Fibroblast of upper back skin (primary cell): ENCODE results near the gene PKNOX2.

Experiments
- DNase-seq: peaks from one replicate; pipeline ENCODE4 v3.0.0-alpha.2; 2013

The PKNOX2 gene

DNA sequence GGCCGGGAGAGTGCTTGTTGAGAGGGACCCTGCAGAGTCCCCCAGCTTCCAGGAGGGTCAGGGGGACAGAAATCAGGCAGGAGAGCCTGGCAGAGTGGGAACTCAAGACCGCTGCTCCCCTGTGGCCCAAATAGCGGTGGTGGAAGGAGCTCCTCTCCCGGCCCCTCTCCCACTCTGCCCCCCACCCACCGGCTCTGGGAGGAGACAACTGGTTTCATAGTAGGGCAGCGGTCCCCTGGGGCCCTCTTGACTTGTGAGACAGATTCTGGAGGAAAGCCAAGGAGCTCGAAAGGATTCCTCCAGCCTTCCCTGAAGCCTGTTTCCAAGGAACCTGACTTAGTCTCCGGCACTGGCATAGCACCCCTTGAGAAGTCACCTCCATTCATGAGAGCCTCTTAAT, 10.1 kb downstream of the PKNOX2 start:
- no peak for DNase-seq

DNA sequence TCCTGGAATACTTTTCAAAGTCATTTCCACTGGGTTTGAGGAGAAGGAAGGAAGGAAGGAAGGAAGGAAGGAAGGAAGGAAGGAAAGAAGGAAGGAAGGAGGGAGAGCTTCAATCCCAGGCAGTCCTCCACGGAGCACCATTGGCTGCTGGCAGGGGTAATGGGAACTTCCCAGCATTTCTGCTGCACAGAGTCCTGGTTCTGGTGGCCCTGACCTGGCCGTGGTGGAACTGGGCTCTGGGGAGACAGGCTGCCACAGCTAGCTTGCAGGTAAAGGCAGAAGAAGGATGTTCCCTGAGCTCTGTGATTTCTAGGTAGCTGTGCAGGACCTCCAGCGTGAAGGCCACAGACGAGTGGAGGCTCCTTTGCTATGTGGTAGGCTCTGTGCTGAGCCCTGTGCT, 10.6 kb downstream of the PKNOX2 start:
- DNase-seq: no peak

DNA sequence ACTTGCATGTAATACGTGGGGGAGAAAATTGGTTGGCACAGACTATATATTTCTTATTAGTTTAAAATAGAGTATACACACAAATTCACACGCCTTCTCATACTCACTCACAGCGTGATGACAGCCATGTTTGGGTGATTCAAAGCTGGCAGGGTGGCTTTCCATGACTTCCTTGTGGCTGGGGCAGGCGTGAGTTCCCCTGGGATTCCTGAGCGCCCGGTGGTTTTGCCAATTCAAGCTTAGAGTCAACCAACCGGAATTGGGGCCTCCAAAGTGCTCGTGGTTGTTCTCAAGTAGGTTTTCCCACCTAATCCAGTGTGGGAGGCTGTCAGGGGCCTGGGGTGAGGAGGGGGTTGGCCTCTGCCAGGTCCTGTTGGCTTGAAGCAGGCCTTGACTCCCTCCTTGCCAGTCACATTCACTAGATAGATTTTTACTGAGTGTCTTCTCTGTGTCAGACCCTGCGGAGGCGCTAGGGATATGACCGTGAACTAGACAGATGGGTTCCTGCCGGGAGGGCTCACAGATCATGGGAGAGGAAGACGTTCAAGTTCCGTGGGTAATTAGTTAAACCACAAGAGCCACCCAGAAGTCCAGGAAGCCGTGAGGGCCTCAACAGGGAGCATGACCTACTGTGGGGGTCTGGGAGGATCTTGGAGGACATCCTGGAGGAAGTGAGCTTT, 11.5 kb downstream of the PKNOX2 start:
- DNase-seq: no peak

DNA sequence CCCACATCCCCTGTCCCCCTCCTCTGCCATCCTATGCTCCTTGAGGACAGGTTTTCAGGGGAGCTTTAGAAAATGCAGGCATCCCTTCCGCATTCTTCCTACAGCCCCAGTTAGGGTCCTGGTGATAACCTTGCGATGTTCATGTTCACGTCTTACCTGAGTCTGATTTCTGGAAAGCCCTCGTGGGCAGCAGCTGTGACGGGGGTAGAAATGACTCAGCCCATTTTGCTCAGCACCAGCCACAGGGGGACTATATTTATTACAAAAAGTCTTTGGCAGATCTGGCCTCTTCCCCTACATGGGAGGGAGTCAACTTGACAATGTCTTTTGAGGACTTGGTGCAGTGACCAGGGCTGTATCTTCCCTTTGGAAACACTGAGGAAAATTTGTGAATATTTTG, 12.3 kb downstream of the PKNOX2 start:
- DNase-seq: no peak

DNA sequence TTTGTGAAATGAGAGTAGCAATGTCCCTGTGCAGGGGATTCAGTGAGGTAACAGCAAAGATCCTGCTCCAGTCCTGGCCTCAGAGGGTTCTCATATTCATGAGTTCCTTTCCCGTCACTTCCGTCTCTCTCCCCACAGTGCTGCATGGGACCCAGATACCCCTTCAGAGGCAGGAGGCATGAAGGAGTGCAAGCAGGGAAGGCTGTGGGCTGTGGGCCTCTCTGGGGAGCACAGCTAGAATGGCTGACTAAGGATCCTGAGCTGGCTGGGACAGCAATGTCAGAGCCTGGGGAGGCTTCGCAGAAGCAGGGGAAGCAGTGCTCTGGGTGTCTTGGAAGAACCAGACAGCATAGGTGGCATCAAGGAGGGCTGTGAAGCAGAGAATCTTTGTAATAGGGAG, 13.0 kb downstream of the PKNOX2 start:
- no peak for DNase-seq

DNA sequence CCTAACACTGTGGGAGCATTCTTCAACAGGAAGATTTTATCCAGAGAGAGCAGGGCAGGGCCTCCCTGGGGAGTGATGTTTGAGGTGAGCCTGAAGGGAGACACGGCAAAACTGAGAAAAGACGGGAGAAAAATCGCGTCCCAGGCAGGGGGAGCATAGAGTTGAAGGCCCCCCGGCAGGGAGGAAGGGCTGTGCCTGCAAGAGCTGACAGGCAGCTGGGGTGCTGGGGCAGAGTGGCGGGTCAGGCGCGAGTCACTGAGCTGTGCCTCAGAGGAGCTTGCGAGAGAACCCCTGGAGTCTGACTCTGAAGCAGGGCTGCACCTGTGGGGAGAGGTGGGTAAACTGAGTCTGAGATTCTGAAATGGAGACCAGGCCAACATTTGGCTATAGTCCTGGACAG, 14.8 kb downstream of the PKNOX2 start:
- DNase-seq: no peak

DNA sequence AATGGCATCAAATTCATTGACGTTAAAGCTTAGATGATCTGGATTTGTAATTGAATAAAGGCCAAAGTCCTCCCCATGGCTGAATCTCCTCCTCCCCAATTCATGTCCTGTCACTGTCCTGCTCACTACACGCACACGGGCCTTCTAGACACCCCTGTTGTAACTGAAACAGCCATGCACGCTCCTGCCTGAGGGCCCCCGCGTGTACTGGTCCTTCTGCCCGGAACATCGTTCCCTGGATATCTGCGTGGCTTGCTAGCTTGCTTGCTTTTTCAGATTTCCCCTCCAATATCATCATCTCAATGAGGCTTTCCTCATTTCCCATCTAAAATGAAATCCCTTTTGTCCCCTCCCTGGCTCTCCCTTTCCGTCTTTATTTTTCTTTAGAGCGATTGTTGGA, 15.3 kb downstream of the PKNOX2 start:
- DNase-seq: no peak

DNA sequence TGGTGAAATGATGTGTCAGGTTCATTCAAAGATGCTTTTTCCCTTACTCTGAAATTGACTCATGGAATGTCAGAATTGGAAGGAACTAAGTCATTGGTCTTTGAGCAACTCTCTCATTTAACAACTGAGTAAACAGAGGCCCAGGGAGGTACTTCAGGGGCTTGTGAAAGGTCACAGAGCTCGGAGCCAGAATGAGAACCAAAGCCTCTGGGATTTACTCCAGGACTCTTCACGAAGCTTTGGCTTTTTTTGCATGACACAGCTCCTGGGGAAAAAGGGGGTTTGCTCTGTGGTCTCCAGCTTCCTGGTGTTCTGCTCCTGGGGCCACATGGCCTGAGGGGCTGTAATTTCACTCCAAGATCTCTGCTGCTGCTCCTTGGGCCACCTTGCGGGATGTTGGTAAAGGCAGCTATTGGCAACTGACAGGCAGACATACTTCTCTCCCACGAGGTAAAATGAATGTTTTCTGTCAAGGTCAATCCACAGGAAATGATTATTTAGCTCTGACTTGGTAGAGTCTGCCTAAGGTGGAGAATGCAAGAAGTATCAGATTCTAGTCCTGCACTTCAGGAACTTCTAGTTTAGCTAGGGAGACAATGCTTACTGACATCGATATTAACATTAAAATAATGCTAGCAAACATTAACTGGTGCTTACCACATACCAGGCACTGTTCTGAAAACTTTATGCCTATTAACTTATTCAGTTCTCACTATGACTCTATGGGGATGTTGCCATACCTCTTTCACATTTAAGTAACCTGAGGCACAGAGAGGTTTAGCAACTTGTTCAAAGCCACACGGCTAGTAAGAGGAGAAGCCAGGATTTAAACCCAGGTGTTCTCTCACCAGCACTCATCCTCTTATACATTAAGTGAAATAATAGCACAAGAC, 16.1 kb downstream of the PKNOX2 start:
- peak; percentile 25 for DNase-seq

DNA sequence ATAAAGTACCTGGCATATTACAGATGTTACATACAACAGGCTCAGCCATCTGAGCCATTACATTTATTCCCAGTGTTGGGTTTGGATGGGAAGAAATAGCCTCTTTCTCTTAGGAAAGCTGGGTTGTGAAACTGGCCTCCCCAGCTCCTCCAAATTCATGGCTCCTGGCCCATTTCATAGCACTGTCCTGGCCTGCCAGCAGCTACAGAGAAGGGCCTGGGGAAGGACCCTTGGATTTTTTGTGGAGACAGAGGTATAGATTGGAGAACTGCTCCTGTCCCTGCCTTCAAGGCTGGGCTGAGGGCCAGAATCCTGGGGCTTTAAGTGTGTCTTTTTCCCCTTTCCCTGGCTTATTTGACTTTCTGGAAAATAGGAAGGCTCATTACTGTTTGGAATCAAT, 18.0 kb downstream of the PKNOX2 start:
- DNase-seq: no peak

DNA sequence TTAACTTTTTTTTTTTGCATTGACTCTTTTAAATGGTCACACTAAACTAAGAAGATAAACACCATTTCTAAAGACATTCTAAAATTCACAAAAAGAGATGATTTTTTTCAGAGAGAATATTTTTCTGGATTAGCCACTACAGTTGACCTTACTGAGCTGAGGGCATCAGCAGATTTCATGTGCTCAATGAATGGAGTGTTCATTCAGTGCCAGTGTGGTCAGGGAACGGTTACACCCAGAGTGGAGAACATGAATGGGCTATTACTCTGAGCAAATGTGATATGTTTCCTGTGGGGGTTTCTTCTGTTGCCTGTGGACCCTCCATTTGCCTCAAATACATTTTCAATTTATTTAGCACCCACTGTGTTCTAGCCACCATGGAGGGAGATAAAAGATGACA, 19.1 kb downstream of the PKNOX2 start:
- DNase-seq: no peak

DNA sequence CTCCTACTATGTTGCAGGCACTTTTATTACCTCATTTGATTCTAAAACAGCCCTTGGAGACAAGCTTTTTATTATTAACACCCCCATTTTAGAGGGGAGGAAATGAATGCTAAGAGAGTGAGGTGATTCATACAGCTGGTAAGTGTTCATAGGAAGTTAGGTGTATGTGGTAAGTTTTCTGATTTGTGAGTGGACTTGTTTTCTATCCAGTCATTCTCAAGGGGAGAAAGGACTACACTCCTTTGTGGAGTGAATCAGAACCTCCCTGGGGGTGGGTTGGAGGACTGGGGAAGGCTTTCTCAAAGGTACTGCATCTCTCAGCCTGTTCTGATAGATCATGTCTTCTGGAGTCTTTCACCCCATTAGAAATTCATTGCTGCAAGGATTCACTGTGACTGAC, 23.5 kb downstream of the PKNOX2 start:
- DNase-seq: peak; percentile 17

DNA sequence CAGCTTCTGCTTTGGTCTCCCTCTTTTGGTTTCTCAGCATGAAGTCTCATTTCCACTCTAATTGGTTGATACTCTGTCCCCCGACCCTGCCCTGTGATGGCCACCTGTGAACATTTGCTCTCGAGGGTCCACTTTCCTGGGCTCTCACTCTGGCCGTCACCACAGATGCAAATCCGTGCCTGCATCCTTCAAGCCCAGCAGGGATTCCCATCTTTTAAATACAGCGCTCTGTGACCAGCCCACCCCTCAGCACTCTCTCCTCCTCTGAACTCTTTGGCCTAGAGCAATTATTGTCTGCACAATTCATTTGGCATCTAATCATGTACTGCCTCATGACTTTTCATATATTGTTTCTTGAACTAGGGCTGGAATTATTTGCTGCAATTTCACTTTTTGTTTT, 26.0 kb downstream of the PKNOX2 start:
- no peak for DNase-seq

DNA sequence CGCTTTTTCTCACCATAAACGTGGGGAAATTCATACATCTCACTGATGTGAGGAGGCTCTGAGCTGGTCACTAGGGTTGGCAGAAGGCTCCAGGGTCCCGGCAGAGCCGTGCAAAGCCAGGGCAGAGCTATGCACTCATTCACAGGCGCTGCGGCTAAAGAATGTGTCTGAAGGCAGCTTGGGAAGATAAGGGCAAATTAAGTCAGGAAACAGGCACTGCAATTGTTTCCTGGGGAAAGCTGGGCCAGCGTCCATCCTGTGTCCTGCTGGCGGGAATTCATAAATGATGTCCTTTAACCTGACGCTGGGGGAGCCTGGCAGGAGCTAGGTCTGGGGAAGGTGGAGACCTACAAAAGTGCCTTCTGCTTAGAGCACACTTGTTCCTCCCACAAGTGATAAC, 27.6 kb downstream of the PKNOX2 start:
- DNase-seq: no peak

DNA sequence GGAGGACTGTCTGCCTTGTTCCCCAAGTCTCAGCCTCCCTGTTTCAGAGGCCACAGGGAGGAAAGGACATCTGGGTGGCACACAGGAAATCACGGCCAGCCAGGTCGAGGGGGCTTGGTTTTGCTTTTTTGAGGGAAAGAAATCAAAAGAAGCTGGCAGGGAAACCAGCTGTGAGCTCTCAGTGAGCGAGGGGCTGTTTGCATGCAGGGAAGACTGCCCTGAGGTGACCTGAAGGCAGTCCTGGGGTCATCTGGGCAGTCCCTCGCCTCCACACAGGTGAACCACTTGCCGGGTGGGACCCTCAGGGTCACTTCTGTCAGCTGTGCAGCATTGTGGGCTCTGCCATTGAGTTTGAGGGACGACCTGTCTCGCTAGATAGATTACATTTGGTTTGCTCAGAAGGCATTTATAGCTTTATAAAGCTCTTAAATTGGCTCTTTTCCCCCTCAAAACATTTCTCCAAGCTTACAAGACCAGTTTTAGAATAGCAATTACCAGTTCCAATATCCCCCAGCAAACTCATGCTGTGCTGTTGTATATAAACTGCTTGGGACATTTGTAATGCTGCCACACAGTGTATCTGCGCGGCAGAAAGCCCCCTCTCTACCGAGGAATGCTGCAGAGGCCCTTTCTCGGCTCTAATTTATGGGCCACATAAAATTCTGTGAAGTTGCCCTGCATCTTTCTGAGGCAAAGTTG, 28.3 kb downstream of the PKNOX2 start:
- DNase-seq: no peak

DNA sequence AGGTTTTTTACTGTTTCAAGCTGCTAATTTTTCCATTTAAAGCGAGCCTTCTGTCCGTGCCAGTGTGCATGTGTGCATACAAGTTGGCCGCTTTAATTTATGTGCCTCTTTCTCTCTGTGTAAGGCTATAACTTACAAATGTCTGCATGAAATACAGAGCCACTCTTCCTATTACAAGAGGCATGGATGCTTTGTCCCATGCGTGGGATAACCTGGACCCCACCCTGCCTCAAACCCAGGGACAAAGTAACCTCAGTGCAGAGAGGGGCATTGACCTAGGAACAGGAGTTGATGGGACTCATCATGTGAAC, 28.8 kb downstream of the PKNOX2 start:
- no peak for DNase-seq

DNA sequence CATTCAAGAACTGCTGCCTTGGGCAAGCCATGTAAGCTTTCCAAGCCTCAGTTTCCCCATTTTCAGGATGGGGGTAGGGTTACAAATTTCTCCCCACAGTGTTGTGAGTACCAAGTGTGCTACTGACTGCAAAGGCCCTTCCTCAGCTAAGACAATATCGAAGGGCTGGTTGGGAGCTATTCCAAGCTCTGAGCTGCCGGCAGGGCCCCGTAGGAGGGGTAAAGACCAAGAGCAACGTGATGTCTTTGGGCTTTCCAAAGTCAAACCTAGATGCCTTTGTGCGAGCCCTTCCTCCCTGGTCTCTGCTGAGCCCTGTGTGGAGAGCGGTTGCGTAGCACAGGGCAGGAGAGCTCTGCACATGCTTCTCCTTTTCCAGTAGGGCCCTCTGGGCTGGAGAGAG, 29.3 kb downstream of the PKNOX2 start:
- no peak for DNase-seq

DNA sequence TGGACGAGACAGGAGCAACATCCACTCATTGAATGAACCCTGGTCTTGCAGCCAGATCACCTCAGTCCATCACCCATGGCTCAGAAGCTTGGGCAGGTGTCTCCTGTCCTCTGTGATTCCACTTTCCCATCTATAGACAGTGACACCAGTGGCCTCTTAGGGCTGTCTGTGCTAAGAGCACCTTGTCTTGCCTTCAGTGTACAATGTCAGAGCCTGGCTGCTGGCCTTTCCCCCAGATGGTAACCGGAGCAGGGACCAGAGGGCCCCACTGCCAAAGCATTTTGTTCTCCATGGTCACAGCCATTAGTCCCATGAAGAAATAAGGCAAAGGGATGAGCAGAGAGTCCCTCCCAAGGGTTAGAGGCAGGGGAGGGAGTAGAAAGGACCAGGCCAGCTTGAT, 35.4 kb downstream of the PKNOX2 start:
- DNase-seq: no peak

DNA sequence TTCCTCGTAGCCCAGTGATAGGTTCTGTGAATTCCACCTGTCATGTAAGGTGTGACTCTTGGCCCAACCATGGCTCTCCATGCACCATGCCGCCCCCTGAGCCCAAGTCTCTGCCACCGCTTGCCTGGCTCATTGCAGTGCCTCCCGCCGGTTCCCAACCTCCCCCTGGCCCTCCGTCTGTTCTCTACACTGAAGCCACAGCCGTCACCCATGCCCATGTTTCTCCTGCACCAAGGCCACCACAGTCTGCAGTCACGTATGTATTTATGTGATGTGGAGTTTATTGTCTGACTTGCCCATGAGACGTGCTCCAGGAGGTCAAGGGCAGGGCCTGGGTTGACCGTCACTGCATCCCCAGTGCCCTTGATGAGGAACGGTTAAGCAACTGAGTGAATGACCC, 35.9 kb downstream of the PKNOX2 start:
- no peak for DNase-seq

DNA sequence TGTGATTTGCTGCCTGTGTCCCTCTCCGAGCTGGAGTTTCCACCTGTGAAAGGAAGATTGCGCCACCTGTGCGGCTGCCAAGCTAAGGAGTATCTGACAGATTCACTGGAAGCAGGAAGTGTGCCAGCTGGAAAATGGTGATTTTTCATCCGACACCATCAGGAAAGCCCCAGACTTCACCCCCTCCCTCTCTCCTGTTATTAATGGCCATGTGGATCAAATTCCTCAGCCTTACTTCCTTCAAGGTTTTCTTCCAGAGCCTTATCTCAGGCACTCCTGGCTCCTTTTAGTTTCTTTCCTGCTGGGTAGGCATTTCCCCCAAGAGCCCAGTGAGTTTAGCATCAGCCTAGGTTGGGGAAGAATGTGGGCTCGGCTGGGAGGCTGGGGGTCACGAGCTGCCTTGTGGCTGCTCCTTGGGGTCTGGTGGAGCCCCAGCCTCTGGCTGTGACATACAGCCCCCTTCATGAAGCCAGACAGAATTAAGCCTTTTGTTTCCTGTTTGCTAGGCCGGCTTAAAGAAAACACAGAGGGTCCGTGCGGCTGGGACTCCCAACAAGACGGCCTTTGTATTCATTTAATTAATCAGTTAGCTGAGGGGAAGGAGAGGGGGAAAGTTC, 37.1 kb downstream of the PKNOX2 start:
- peak; percentile 48 for DNase-seq

DNA sequence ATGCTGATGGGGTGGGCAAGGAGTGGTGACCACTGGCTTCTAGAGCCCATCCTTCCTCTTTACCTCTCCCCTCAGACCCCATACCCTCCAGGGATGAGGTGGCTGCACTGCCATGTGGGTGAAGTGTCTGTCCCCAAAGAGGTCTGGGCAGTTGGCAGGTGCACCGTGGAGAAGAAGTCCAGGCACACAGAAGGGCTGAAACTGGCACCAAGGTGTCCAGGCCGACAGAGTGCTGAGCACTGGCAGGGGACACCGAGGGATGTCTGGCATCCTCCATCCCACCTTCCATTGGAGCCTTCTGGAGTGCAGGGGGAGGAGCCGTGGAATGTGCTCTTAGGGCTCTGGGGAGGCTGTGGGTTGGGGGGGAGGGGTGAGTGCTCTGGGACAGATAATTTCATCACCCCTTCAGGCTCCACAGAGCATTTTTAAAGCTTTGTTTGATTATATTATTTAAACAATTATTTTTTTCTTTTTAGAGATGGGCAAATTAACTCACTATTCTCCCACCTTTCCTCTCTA, 37.9 kb downstream of the PKNOX2 start:
- peak; percentile 39 for DNase-seq

DNA sequence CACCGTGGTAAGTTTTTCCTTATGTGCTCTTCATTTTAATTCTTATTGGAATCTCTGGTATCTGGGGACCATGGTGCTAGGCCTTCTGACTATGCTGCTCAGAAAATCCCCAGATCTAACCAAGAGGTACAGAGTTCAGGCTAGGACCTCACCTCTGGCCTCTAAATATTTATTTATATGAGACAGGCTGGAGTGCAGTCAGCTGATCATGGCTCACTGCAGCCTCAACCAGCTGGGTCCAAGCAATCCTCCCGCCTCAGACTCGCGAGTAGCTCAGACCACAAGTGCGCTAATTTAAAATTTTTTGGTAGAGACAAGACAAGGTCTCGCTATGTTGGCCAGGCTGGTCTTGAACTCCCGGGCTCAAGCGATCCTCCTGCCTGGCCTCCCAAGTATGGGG, 38.4 kb downstream of the PKNOX2 start:
- DNase-seq: no peak

DNA sequence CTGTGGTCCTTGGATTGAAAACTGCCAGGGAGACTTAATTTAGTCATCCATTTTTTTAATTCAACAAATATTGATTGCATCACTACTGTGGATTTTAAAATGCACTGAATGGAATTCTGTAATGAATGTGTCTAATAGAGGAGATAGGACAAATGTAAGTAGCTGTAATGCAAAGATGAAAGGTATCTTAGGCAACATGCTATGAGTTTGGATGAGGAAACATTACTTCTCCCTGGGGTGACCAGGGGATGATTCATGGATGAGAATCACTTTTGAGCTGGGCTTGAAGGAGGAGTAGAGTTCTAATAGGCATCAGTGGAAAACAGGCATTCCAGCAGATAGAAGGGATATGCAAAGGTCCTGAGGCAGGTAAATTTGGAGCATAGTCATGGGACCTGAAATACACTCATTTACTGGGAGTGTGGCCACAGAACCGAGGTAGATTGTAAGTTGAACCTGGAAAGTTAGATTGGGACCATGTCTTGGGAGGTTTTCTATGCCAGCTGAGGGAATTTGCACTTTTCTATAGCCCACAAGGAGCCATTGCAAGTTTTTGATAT, 43.4 kb downstream of the PKNOX2 start:
- peak; percentile 78 for DNase-seq

DNA sequence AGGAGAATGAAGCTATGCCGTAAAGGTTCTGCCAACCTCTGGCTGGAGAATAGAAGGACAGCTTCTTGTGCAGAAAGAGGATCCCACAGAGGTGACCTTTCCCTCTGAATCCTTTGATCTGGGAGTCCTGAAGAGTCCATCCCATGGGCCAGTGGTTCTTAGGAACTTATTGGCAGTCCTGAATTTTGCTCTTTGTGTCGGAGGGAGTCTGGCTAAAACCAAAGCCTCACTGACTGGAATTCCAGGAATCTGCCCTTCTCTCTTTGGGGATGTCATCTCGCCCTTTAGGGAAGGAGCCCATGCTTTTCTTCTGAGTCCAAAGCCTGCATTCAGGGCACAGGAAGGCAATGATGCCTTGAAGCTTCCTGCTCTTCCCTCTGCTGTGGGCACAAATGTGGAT, 45.5 kb downstream of the PKNOX2 start:
- no peak for DNase-seq
